Endothelial cell of umbilical vein (primary cell): ENCODE results near the gene ZC3H7A. TPM values are rescaled to one million over a fixed set of nuclear protein-coding genes. Genes with fewer than 3 reads are reported as not detected.

Experiments used
- BruUV-seq: library from RNA; stranded (reverse); fragments of 400-500 nt; replicated peaks from 2 replicates; lab custom pipeline; 2021; lab: Mats Ljungman, UMichigan
- CTCF ChIA-PET: fragments of 300-600, 350-600 bp; sonication (Branson Sonifier 250); formaldehyde crosslinking; loops from one replicate; lab custom pipeline; 2021; ENCODE audit warnings: antibody characterized with exemption, inconsistent platforms; lab: Charles Lee
- POLR2A ChIA-PET: fragments of 300-600, 350-600 bp; sonication (Branson Sonifier 250); formaldehyde crosslinking; loops from one replicate; lab custom pipeline; 2021; ENCODE audit warnings: antibody characterized with exemption, inconsistent platforms; lab: Charles Lee
- DNase-seq: peaks from one replicate; pipeline ENCODE4 v3.0.0-alpha.2; 2011; ENCODE audit warnings: low read depth, low spot score
- FAIRE-seq: peaks from 2 replicates; lab custom pipeline; 2011; peaks lifted over from hg19 to GRCh38; lab: Jason Lieb, UNC
- H2AFZ ChIP-seq: 2 replicates; pipeline ENCODE4 v1.6.0; 2012; ENCODE audit warnings: low read depth, low read length, control low read depth, inconsistent platforms
- H3K27ac ChIP-seq: 2 replicates; pipeline ENCODE4 v1.5.1; 2011; ENCODE audit warnings: low read depth, mild to moderate bottlenecking, control low read depth, low read length, moderate library complexity; ENCODE audit not compliant: insufficient read depth
- H3K27me3 ChIP-seq, 2 experiments: 2 replicates each; pipeline versions ENCODE4 v1.6.0 to v1.6.1; 2011; ENCODE audit warnings: low read length in 2 of 2, mixed read lengths in 1 of 2; ENCODE audit not compliant: control insufficient read depth in 2 of 2, insufficient read depth in 2 of 2
- H3K36me3 ChIP-seq, 2 experiments: 2 replicates in 1 of 2; 3 replicates in 1 of 2; pipeline ENCODE4 v1.5.1; 2011; ENCODE audit warnings: low read length in 2 of 2, mild to moderate bottlenecking in 1 of 2, moderate library complexity in 1 of 2; ENCODE audit not compliant: control insufficient read depth in 2 of 2, insufficient read depth in 2 of 2; ENCODE audit errors: extremely low read depth in 1 of 2
- H3K4me1 ChIP-seq: 3 replicates; pipeline ENCODE4 v1.5.1; 2011; ENCODE audit warnings: mild to moderate bottlenecking, low read length; ENCODE audit not compliant: control insufficient read depth, insufficient read depth; ENCODE audit errors: extremely low read depth
- H3K4me2 ChIP-seq: 2 replicates; pipeline ENCODE4 v1.6.1; 2011; ENCODE audit warnings: low read length, control low read depth, mixed read lengths; ENCODE audit not compliant: insufficient read depth
- H3K4me3 ChIP-seq, 3 experiments: fragments of 200-600 bp in 1 of 3; sonication (generic), shearing (Covaris generic) in 1 of 3; replicated peaks in 1 of 3; 2 replicates each; pipeline ENCODE4 v1.5.1; 2011 to 2016; ENCODE audit warnings: control low read depth in 3 of 3, low read length in 3 of 3, mild to moderate bottlenecking in 2 of 3, inconsistent platforms in 1 of 3, low read depth in 1 of 3, moderate library complexity in 1 of 3; ENCODE audit not compliant: insufficient read depth in 1 of 3
- H3K79me2 ChIP-seq: 2 replicates; pipeline ENCODE4 v1.6.0; 2012; ENCODE audit warnings: low read length, inconsistent platforms; ENCODE audit not compliant: control insufficient read depth, insufficient read depth
- H3K9ac ChIP-seq: replicated peaks from 2 replicates; pipeline ENCODE3; 2011; ENCODE audit warnings: low read length, control low read depth; ENCODE audit not compliant: insufficient read depth; ENCODE audit errors: extremely low read depth
- H3K9me1 ChIP-seq: replicated peaks from 3 replicates; pipeline ENCODE4 v1.6.0; 2011; ENCODE audit warnings: mild to moderate bottlenecking, low read length; ENCODE audit not compliant: control insufficient read depth, insufficient read depth; ENCODE audit errors: extremely low read depth
- H3K9me3 ChIP-seq: replicated peaks from 2 replicates; pipeline ENCODE4 v1.5.1; 2012; ENCODE audit warnings: low read length, inconsistent platforms; ENCODE audit not compliant: control insufficient read depth, insufficient read depth
- H4K20me1 ChIP-seq: replicated peaks from 2 replicates; pipeline ENCODE3; 2011; ENCODE audit warnings: mild to moderate bottlenecking, low read length; ENCODE audit not compliant: control insufficient read depth, insufficient read depth; ENCODE audit errors: extremely low read depth
- CTCF ChIP-seq, 2 donors: IDR thresholded peaks; 1 replicate in 1 of 2; 2 replicates in 1 of 2; pipeline ENCODE4 v1.5.1; 2011; ENCODE audit warnings: low read length in 2 of 2, mild to moderate bottlenecking in 2 of 2, moderate library complexity in 2 of 2, control low read depth in 1 of 2, inconsistent platforms in 1 of 2, low read depth in 1 of 2; ENCODE audit not compliant: insufficient read depth in 1 of 2; ENCODE audit errors: extremely low read depth in 1 of 2
- EZH2 ChIP-seq: IDR thresholded peaks from 2 replicates; pipeline ENCODE4 v1.6.1; 2012; ENCODE audit warnings: borderline replicate concordance, low read depth, mild to moderate bottlenecking, moderate library complexity, low read length, inconsistent platforms; ENCODE audit not compliant: severe bottlenecking
- FOS ChIP-seq: IDR thresholded peaks from 2 replicates; pipeline ENCODE4 v1.6.1; 2011; ENCODE audit warnings: mild to moderate bottlenecking, low read length, moderate library complexity, borderline replicate concordance; ENCODE audit not compliant: insufficient read depth
- GATA2 ChIP-seq: IDR thresholded peaks from 2 replicates; pipeline ENCODE4 v1.7.0; 2011; ENCODE audit warnings: low read depth, mild to moderate bottlenecking, moderate library complexity, mixed read lengths, low read length; ENCODE audit not compliant: insufficient read length, insufficient read depth
- JUN ChIP-seq: IDR thresholded peaks from 2 replicates; pipeline ENCODE4 v1.6.1; 2011; ENCODE audit warnings: borderline replicate concordance, low read depth; ENCODE audit not compliant: insufficient read length, insufficient read depth
- MAX ChIP-seq: IDR thresholded peaks from 2 replicates; pipeline ENCODE4 v1.6.1; 2011; ENCODE audit not compliant: insufficient read depth, insufficient read length
- MYC ChIP-seq: IDR thresholded peaks from one replicate; pipeline ENCODE4 v1.6.1; 2011; ENCODE audit warnings: mild to moderate bottlenecking, low read depth, low read length
- POLR2A ChIP-seq: IDR thresholded peaks from 2 replicates; pipeline ENCODE4 v1.6.1; 2012; ENCODE audit warnings: low read depth, mild to moderate bottlenecking, control low read depth, low read length
- POLR2AphosphoS5 ChIP-seq: IDR thresholded peaks from 2 replicates; pipeline ENCODE4 v1.6.1; 2012; ENCODE audit warnings: low read depth, mild to moderate bottlenecking, control low read depth, low read length, moderate library complexity; ENCODE audit not compliant: insufficient read depth
- dilution Hi-C: fragments of 300-500 bp; cut with MboI; formaldehyde crosslinking; loops from one replicate; pipeline ENCODE4 v1.15.0; 2019; ENCODE audit warnings: low sequenced_read_pairs; ENCODE audit not compliant: extremely low pct_ligation_motif_present
- intact Hi-C: fragments of 100-400 bp; cut with micrococcal nuclease; formaldehyde crosslinking; loops from one replicate; pipeline ENCODE4 v1.10.0; 2022
- polyA plus RNA-seq, 4 experiments: library from polyadenylated mRNA; depleted of rRNA in 3 of 4; stranded (reverse) in 3 of 4; unstranded in 1 of 4; fragments of >200 nt; gene quantifications; 2 replicates each; pipeline versions ENCODE4 v1.2.1 to v1.2.3, GENCODE V29; 2011 to 2012; ENCODE audit warnings: missing spikeins in 1 of 4
- total RNA-seq: library from RNA; stranded (reverse); gene quantifications from 2 replicates; pipeline ENCODE4 v1.2.3, GENCODE V29; 2021

The ZC3H7A gene
- total and polyA plus RNA-seq, 2 donors (not counting 3 experiments of a cell fraction or from before 2014, with no cell fraction given): 44.1 to 78.0 TPM

GRCh38 chr16:11774065-11774626, 22.9 kb downstream of the ZC3H7A start:
- Histone ChIP-seq H3K4me3 (no peak overlapping the region), H3K4me1 (no peaks in the 10 kb centered on the region), H3K9me1 (no peaks in the 10 kb centered on the region), H3K36me3 (peaks cover 17 to 30% of the 10 kb centered on the region in 2 experiments), H3K9me3 (no peaks in the 10 kb centered on the region), H3K79me2 (peaks cover 5% of the 10 kb centered on the region), H3K27me3 (no peaks in the 10 kb centered on the region), H3K27ac (no peak overlapping the region), H3K4me2 (no peak overlapping the region), H2AFZ (no peak overlapping the region), H4K20me1 (no peaks in the 10 kb centered on the region), H3K9ac (no peak overlapping the region)
- TF ChIP-seq MYC (no peak), CTCF (IDR thresholded peaks at IDR 0.05; ENCODE audit: extremely low read depth in 1 of 2, insufficient read depth in 1 of 2, low read depth in 1 of 2, low read length in 2 of 2) (no peak), MAX (no peak), FOS (no peak), JUN (no peak), POLR2A (no peak), GATA2 (no peak), EZH2 (no peak), POLR2AphosphoS5 (no peak)
- ChIA-PET CTCF (no interaction called here), POLR2A (no interaction called here)
- intact Hi-C loops: no loop called here
- no peak for DNase-seq
- BruUV-seq: no TSS peak
- FAIRE-seq: no peak
- dilution Hi-C loops: no loop called here
